Activated naive CD8-positive, alpha-beta T cell treated with anti-CD3 and anti-CD28 coated beads, Interleukin-2, amount 10 ng/mL, durations not matched to agents 7 days and 5 days (primary cell): Measurements from ENCODE around the gene SGSH. TPM values are rescaled to one million over a fixed set of nuclear protein-coding genes. Genes with fewer than 3 reads are reported as not detected.

Source experiments
- ATAC-seq: fragments of 150-1000 bp; cut with Tn5 transposase; one replicate; pipeline ENCODE4 v1.10.0; 2021; ENCODE audit warnings: low read depth, moderate library complexity
- POLR2A ChIA-PET: fragments of 350-600 bp; sonication (Branson Sonifier 250); formaldehyde crosslinking; loops from one replicate; lab custom pipeline; 2021; ENCODE audit warnings: antibody characterized with exemption; lab: Charles Lee
- DNase-seq: peaks from one replicate; pipeline ENCODE4 v3.0.0; 2021
- H3K27ac Mint-ChIP-seq: one replicate; pipeline ENCODE4 v1.8.0; 2022; ENCODE audit warnings: mild to moderate bottlenecking, mixed read lengths
- H3K27me3 Mint-ChIP-seq: one replicate; pipeline ENCODE4 v1.8.0; 2022; ENCODE audit warnings: mild to moderate bottlenecking, moderate library complexity, mixed read lengths
- H3K36me3 Mint-ChIP-seq: one replicate; pipeline ENCODE4 v1.8.0; 2021; ENCODE audit warnings: mild to moderate bottlenecking, mixed read lengths
- H3K4me1 Mint-ChIP-seq: one replicate; pipeline ENCODE4 v1.8.0; 2021; ENCODE audit warnings: mixed read lengths
- H3K4me3 Mint-ChIP-seq: one replicate; pipeline ENCODE4 v1.8.0; 2022; ENCODE audit warnings: mild to moderate bottlenecking, moderate library complexity, mixed read lengths
- H3K9me3 Mint-ChIP-seq: one replicate; pipeline ENCODE4 v1.8.0; 2021; ENCODE audit warnings: mixed read lengths
- total RNA-seq, 2 experiments: library from RNA; stranded (reverse); gene quantifications; one replicate each; pipeline ENCODE4 v1.2.3, GENCODE V29; 2021

Gene SGSH
- total RNA-seq, 2 experiments from 2014 or later: 51.3 to 57.1 TPM

DNA sequence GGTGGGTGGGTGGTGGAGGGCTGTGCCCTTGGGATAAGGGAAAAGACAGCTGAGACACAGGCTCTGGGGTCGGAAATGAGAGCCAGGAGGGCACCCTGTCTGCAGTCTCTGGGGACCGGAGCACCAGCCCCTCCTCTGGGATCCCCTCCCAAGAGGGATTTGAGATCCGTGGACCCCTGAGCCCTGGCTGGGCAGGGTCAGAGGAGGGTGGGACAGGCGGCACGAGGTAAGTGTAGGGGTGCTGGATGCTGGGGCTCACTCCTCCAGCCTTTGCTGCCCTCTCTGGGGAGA, 425 bp downstream of the SGSH start:
- Mint-ChIP-seq H3K27me3 (peaks cover 10% of the 10 kb centered on the region), H3K4me3 (peak overlapping the region; percentile 82), H3K36me3 (no peaks in the 10 kb centered on the region), H3K4me1 (peaks cover 13% of the 10 kb centered on the region), H3K27ac (peak overlapping the region; percentile 80), H3K9me3 (no peaks in the 10 kb centered on the region)
- ATAC-seq (peak; percentile 34), DNase-seq (no peak)
- POLR2A ChIA-PET: interaction anchor here (1.2 to 1.5 kb wide), 2 partner anchors 41 to 44 kb away, joined by 4 to 5 read pairs; partner anchors contain the start of gene RNF213

DNA sequence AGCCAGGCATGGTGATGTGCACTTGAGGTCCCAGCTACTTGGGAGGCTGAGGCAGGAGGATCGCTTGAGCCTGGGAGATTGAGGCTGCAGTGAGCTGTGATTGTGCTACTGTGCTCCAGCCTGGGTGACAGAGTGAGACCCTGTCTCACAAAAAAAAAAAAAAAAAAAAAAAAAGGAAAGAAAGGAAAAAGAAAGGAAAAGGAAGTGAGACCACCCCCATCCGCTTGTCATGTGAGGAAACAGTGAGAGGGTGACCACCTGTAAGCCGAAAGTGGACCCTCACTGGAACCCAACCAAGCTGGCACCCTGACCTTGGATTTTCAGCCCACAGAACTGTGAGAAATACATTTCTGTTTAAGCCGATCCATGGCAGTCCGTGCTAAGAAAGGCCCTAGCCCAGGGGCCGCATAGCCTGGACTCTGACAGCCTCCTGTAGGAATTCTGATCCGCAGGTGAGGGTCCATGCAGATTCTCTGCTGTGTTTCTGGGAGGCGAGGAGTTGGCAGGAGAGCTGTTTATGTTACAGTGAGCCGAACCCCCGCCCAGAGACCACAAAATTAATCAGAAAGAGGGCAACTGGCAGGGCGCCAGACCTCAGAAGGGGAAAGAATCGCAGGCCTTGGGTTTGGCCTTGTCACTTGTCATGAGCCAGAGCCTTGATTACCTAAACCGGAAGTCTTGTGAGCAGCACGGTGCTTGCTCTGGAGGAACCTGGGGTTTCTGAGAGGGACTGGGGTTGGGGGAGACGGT, 945 bp downstream of the SGSH start:
- Mint-ChIP-seq H3K4me1 (peaks cover 13% of the 10 kb centered on the region), H3K27me3 (peaks cover 10% of the 10 kb centered on the region), H3K36me3 (no peaks in the 10 kb centered on the region), H3K27ac (peak overlapping the region; percentile 80), H3K9me3 (no peaks in the 10 kb centered on the region), H3K4me3 (peak overlapping the region; percentile 82)
- POLR2A ChIA-PET: interaction anchor here (1.2 to 1.5 kb wide), 2 partner anchors 42 to 44 kb away, joined by 4 to 5 read pairs; partner anchors contain the start of gene RNF213
- DNase-seq: peak; percentile 87
- ATAC-seq: peak; percentile 88

DNA sequence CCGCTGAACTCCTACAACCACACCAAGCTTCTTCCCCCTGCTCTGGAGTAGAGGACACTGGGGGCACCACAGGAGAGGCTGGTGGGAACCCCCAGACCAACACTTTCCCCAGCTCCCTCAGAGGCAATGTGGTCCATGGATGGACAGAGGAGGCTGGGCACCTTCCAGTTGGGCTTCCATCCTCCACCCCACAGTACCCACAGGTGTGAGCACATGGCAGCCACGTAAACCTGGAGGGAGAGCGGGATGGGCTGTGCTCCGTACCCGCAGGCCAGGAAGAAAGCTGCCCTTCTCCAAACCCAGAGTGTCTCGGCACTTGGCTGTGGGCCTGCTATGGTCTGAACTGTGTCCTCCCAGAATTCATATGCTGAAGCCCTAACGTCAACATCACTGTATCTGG, 1.7 kb downstream of the SGSH start:
- no peak for DNase-seq
- no peak overlapping the region for H3K27ac Mint-ChIP-seq

DNA sequence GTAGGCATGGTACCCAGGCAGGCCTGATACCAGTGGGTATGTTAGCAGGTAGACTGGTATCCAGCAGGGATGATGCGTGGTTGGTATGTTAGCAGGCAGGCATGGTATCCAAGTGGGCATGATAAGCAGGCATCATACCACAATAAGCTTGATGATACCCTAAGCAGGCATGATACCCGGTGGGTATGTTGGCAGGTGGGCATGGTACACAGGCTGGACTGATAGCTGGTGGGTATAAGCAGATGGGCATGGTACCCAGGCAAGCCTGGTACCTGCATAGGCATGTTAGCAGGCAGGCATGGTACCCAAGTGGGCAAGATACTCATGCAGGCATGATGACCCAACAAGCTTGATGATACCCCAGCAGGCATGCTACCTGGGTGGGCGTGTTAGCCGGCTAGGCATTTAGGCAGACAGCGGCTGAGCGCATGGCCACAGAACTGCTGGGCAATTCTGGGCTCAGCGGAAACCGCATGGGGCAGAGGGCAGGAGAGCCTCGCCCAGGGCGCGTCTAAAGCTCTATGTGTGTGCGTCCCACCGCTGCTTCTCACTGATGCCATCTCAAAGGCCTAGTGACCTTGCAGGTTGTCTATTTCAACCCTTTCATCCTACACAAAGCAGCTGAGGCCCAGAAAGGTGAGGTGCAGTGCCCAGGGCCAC, 2.3 kb downstream of the SGSH start:
- Mint-ChIP-seq H3K36me3 (no peaks in the 10 kb centered on the region), H3K4me3 (no peak overlapping the region), H3K4me1 (peaks cover 13% of the 10 kb centered on the region), H3K9me3 (no peaks in the 10 kb centered on the region), H3K27ac (no peak overlapping the region), H3K27me3 (peaks cover 10% of the 10 kb centered on the region)
- POLR2A ChIA-PET: no interaction called here
- ATAC-seq: no peak
- no peak for DNase-seq

More for the DNA sequence above, 1.7 kb downstream of the SGSH start:
- ATAC-seq: no peak
- Mint-ChIP-seq H3K9me3 (no peaks in the 10 kb centered on the region), H3K4me1 (peaks cover 13% of the 10 kb centered on the region), H3K27me3 (peaks cover 10% of the 10 kb centered on the region), H3K36me3 (no peaks in the 10 kb centered on the region), H3K4me3 (no peak overlapping the region)
- POLR2A ChIA-PET: no interaction called here

DNA sequence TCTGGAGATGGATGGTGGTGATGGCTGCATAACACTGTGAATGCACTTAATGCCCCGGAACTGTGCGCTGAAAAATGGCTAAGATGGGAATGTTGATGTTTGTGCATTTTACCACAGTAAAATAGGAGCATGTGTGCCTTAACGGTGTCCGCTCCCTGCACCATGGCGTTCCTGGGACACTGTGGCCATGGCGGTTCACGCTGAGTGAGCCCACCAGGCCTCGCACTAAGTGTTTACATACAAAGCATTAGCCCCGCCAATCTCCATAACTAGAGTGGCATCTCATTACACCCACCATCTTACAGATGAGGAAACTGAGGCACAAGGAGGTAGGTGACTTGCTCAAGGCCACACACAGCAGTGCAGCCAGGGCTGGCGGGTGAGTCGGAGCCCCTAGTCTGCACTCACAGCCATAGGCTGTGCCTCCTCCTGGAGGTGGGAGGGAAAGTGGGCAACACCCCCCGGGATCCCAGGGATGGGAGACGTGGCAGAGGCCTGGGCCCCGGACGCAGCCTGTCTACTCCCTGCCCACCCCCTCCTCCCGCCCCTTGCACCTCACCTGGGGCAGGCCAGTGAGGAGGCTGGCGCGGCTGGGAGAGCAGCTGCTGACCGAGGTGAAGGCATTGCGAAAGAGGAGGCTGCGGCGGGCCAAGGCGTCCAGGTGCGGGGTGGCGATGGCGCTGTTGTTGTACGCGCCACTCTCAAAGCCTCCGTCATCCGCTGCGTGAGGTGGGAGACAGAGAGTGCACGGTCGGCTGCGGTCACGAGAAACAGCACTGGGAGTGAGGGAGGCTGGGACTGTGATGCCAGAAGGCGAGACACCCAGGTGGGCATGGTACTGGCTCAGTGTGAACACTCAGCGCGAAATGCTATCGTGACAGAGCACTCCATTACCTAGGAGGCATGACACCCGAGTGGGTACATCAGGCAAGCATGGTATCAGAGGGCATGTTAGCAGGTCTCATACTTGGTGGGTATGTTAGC, 3.4 kb downstream of the SGSH start:
- Mint-ChIP-seq H3K27ac (no peak overlapping the region), H3K4me1 (peaks cover 13% of the 10 kb centered on the region), H3K27me3 (peaks cover 8% of the 10 kb centered on the region), H3K4me3 (no peak overlapping the region), H3K36me3 (no peaks in the 10 kb centered on the region), H3K9me3 (no peaks in the 10 kb centered on the region)
- POLR2A ChIA-PET: no interaction called here
- no peak for DNase-seq
- no peak for ATAC-seq

DNA sequence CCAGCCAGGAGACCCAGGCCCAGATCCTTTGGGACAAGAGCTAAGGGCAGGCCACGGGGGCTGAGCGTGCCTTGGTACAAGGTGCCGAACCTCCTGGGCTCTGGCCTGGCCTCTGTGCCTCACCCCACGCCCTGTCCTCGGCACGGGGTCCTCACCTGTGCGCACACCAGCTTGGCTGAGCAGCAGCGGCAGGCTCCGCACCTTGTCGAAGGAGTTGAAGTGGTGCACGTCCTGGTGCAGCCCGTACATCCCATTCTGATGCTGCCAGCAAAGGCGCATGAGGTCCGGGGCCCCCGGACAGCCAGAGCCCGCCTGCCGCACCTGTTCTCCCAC, 5.3 kb downstream of the SGSH start:
- Mint-ChIP-seq H3K4me1 (peaks cover 11% of the 10 kb centered on the region), H3K36me3 (no peaks in the 10 kb centered on the region), H3K9me3 (no peaks in the 10 kb centered on the region), H3K27me3 (no peaks in the 10 kb centered on the region), H3K4me3 (no peak overlapping the region), H3K27ac (no peak overlapping the region)
- no peak for DNase-seq
- POLR2A ChIA-PET: no interaction called here
- ATAC-seq: no peak

DNA sequence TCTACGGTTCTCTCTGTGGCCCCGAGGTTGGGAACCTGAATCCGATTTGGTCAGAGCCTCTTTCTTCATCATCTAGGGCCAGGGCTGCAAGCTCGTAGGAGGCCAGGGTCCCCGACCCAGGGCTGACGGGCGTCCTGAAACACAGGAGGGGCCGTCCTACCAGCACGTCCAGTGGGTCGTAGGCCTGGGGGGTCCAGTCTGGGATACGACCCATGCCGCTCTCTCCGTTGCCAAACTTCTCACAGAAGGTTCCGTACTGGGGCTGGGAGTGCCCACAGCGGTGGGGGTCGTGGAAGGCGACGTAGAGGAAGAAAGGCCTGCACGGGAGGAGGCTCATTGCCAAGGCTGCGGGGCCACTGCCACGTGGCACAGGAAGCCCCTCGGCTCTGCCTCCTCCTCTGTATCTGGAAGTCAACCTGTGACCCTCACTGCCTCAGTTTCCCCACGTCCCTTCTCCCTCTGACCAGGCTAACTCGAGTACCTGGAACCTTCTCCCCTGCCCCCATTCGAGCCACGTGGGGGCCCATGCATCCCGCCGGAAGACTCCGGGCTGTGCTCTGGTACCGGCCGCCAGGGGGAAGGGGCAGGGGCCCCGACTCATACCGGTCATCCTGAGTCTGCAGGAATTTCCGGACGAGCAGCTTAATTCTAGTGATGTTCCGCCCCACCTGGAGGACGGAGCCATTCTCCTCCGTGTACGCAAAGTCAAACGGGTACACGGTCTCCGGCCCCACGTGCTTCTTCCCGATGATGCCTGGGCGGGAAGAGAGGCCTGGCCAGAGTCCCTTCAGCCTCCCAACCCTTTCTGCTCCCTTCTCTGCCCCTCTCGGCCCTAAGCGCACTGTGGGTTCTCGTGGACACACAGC, 5.9 kb downstream of the SGSH start:
- DNase-seq: no peak
- ATAC-seq: no peak
- H3K36me3 Mint-ChIP-seq: no peaks in the 10 kb centered on the region

DNA sequence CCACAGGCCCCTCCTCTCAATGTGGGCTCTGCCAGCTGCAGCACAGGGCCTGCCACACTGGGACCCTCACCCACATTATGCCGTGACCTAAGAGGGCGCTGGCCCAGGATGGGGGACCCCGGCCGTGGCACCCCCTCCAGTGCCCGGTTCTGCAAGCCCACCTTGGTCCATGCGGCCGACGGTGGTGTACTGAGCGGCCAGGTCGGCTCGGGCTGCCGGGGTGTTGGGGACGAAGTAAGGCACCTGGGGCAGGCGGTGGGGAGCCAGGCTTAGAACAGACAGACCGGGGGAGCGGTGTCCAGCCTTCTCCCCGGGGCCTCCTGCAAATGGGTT, 6.5 kb downstream of the SGSH start:
- Mint-ChIP-seq H3K4me3 (no peak overlapping the region), H3K27me3 (no peaks in the 10 kb centered on the region), H3K4me1 (peaks cover 2% of the 10 kb centered on the region), H3K36me3 (no peaks in the 10 kb centered on the region), H3K27ac (no peak overlapping the region), H3K9me3 (no peaks in the 10 kb centered on the region)
- ATAC-seq (no peak), DNase-seq (no peak)
- POLR2A ChIA-PET: no interaction called here

More for the DNA sequence above, 5.9 kb downstream of the SGSH start:
- Mint-ChIP-seq H3K9me3 (no peaks in the 10 kb centered on the region), H3K4me1 (peaks cover 6% of the 10 kb centered on the region), H3K27me3 (no peaks in the 10 kb centered on the region), H3K4me3 (no peak overlapping the region), H3K27ac (no peak overlapping the region)
- POLR2A ChIA-PET: no interaction called here

DNA sequence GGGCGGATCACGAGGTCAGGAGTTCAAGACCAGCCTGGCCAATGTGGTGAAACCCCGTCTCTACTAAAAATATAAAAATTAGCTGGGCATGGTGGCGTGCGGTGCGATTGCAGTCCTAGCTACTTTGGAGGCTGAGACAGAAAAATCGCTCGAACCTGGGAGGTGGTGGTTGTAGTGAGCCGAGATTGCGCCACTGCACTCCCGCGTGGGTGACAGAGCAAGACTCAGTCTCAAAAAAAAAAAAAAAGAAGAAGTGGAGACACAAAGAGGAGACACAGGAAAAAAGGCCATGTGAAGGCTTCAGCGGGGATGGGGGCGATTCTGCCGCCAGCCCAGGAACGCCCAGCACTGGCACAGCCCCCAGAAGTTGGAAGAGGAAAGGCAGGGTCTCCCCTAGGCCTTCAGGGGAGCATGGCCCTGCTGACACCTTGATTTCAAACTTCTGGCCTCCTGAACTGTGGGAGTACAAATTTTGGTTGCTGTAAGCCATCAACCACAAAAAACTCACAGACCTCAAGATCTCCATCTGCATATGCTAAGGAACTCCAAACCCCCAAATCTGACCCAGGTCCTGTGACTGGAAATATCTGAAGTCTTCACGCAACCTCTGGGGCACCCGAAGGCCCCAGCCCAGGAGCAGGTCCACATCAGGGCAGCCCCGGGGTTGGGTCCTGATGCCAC, 7.0 kb downstream of the SGSH start:
- no peak overlapping the region for H3K27ac Mint-ChIP-seq
- H3K9me3 Mint-ChIP-seq: no peaks in the 10 kb centered on the region
- no peaks in the 10 kb centered on the region for H3K36me3 Mint-ChIP-seq
- no peak for ATAC-seq
- no peaks in the 10 kb centered on the region for H3K4me1 Mint-ChIP-seq
- POLR2A ChIA-PET: no interaction called here
- H3K4me3 Mint-ChIP-seq: no peak overlapping the region
- DNase-seq: no peak
- H3K27me3 Mint-ChIP-seq: no peaks in the 10 kb centered on the region

DNA sequence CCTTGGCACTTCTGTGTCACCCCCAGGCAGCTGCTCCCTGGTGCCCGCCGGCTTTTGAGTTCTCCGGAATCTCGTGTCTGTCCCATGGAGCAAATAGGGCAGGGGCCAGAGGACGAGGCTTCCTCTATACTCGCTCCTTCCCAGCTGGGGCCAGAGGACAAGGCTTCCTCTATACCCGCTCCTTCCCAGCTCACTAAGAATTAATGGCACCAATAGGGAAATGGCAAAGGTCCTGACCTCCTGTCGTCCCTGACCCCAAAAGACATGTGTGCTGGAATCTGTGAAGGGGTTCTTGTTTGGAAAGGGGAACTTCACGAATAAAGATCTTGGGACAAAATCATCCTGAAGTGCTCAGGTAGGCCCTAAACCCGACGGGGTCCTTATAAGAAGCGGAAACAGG, 7.6 kb downstream of the SGSH start:
- Mint-ChIP-seq H3K27me3 (no peaks in the 10 kb centered on the region), H3K27ac (no peak overlapping the region), H3K4me3 (no peak overlapping the region), H3K4me1 (no peaks in the 10 kb centered on the region), H3K9me3 (no peaks in the 10 kb centered on the region), H3K36me3 (no peaks in the 10 kb centered on the region)
- no peak for DNase-seq
- ATAC-seq: no peak
- POLR2A ChIA-PET: no interaction called here

DNA sequence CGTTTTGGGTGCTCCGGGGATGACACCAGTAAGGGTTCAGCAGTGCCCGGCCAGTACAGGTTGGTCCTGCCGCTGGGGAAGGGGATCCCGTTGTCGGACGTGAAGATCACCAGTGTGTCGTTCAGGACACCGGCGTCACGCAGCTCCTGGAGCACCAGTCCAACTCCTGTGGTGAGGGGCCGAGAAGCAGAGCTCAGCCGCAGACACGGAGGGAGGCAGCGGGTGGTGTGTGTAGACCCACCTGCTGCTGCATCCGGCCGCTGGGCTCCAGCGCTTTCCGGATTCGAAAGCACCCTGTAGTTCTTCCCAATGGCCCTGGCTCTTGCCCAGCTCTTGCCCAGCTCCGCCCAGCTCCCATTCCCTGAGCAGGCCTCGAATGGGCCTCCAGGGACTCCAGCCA, 8.0 kb downstream of the SGSH start:
- Mint-ChIP-seq H3K9me3 (no peaks in the 10 kb centered on the region), H3K4me3 (no peak overlapping the region), H3K27me3 (no peaks in the 10 kb centered on the region), H3K4me1 (no peaks in the 10 kb centered on the region), H3K36me3 (no peaks in the 10 kb centered on the region), H3K27ac (no peak overlapping the region)
- ATAC-seq (no peak), DNase-seq (no peak)
- POLR2A ChIA-PET: no interaction called here

DNA sequence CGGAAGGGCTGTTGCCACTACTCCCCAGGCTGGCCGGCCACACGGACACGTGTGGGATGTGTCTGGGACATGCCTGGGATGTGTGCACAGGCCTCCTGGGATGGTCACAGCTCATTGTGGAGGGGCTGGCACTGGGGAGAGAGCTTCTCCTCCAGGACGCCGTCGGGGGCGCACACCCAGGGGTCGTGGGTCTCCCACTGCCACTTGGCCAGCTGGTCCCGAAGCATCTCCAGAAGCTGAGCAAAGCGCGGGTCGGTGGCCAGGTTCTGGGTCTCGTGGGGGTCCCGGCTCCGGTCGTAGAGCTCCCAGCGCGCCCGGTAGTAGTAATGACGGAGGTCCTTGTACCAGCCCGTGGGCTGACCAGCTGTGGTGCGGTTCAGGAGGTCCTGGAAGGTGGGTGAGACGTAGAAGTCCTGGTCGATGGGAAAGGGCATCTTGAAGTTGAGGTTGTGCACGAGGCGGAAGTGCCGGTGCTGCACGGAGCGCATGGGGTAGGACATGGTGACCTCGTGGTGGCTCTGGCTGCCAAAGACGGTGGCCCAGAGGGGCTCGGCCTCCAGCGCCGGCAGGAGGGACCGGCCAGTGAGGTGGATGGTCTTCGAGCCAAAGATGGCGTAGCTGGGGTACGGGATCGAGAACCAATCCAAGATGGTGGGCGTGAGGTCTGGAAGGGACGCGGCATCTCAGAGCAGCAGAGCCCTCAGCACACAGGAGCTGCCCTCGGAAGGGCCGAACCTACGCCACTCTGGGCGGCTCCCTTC, 9.6 kb downstream of the SGSH start:
- H3K4me1 Mint-ChIP-seq: no peaks in the 10 kb centered on the region
- no peak overlapping the region for H3K4me3 Mint-ChIP-seq
- no peak for DNase-seq
- no peaks in the 10 kb centered on the region for H3K9me3 Mint-ChIP-seq
- POLR2A ChIA-PET: no interaction called here
- no peaks in the 10 kb centered on the region for H3K36me3 Mint-ChIP-seq
- no peaks in the 10 kb centered on the region for H3K27me3 Mint-ChIP-seq
- H3K27ac Mint-ChIP-seq: no peak overlapping the region
- ATAC-seq: no peak
